Gastroesophageal sphincter (tissue), 4 donors: ENCODE results near the gene SRP9. TPM values are rescaled to one million over a fixed set of nuclear protein-coding genes. Genes with fewer than 3 reads are reported as not detected.
A peak's percentile ranks its signal among the peaks of the same experiment; 100 is the strongest.
"Not testable (repeated sequence)": the region's sequence is repeated elsewhere in the genome, so short reads cannot be mapped to it uniquely, and the experiment has no call there.

Experiments used
- ATAC-seq: fragments of 150-250 bp; one replicate; pipeline ENCODE4 v1.9.1; 2016; ENCODE audit warnings: mild to moderate bottlenecking, moderate library complexity
- H3K27ac ChIP-seq, 4 donors: fragments of 200-600 bp; sonication (generic) in 3 of 4; 1 replicate in 3 of 4; 2 replicates in 1 of 4; pipeline ENCODE4 v1.5.1; 2016 to 2019
- H3K27me3 ChIP-seq: fragments of 200-600 bp; sonication (generic); one replicate; pipeline ENCODE4 v1.5.1; 2019
- H3K36me3 ChIP-seq, 2 donors: fragments of 200-600 bp; sonication (generic); one replicate each; pipeline ENCODE4 v1.5.1; 2019; ENCODE audit warnings: control low read depth in 1 of 2
- H3K4me1 ChIP-seq, 3 donors: fragments of 200-600 bp; sonication (generic); 1 replicate in 2 of 3; 2 replicates in 1 of 3; pipeline ENCODE4 v1.5.1; 2016 to 2019; ENCODE audit warnings: control low read depth in 2 of 3
- H3K4me3 ChIP-seq, 2 donors: fragments of 200-600 bp; sonication (generic); one replicate each; pipeline ENCODE4 v1.5.1; 2019; ENCODE audit warnings: mild to moderate bottlenecking in 1 of 2, moderate library complexity in 1 of 2
- H3K9me3 ChIP-seq, 3 donors: fragments of 200-600 bp; sonication (generic); one replicate each; pipeline ENCODE4 v1.5.1; 2017 to 2019; ENCODE audit warnings: control low read depth in 2 of 3
- EP300 ChIP-seq: sonication (generic); formaldehyde crosslinking; IDR thresholded peaks from one replicate; pipeline ENCODE4 v1.6.1; 2017; ENCODE audit warnings: antibody characterized with exemption, mild to moderate bottlenecking
- POLR2A ChIP-seq, 2 donors: fragments of 450-650 bp; IDR thresholded peaks; one replicate each; pipeline ENCODE4 v1.6.1; 2017; ENCODE audit warnings: antibody characterized with exemption in 2 of 2, mild to moderate bottlenecking in 2 of 2, moderate library complexity in 1 of 2
- POLR2AphosphoS5 ChIP-seq: sonication (generic); formaldehyde crosslinking; IDR thresholded peaks from one replicate; pipeline ENCODE4 v1.6.1; 2017; ENCODE audit warnings: antibody characterized with exemption
- WGBS, 2 donors: methylation state at CpG; one replicate each; pipeline ENCODE4 v1.1.5; 2018; ENCODE audit warnings: low coverage in 1 of 2; 5-methylcytosine and 5-hydroxymethylcytosine counted together
- total RNA-seq, 4 donors: library from RNA; depleted of rRNA; stranded (reverse); fragments of >200 nt; gene quantifications; one replicate each; pipeline ENCODE4 v1.1.0, GENCODE V29; 2016
- TF ChIP-seq, protein P1 (sequence below), 4 experiments: fragments of 200-600 bp in 2 of 4; fragments of 450-650 bp in 2 of 4; sonication (generic) in 1 of 4; IDR thresholded peaks; one replicate each; pipeline ENCODE4 v1.5.1; 2017 to 2019; ENCODE audit warnings: antibody characterized with exemption in 4 of 4, mild to moderate bottlenecking in 2 of 4, moderate library complexity in 2 of 4

Gene SRP9
- total RNA-seq, 4 donors from 2014 or later = 146 to 260 (median 216) TPM

GRCh38 chr1:225811622-225812487 lies 34.2 kb downstream of the SRP9 start:
- whole genome bisulfite sequencing, 2 donors = 65% methylated on average over 4 to 6 of the region's 10 CpGs
- no peak for ATAC-seq
- Histone ChIP-seq H3K4me3 (peak overlapping the region; percentile 72 to 96), H3K36me3 (no peaks in the 10 kb centered on the region), H3K9me3 (no peaks in the 10 kb centered on the region), H3K4me1 (peaks cover 4 to 69% (median 49%) of the 10 kb centered on the region in 3 donors), H3K27ac (peak overlapping the region in 3 of 4 donors; percentile 89 to 91 (median 90)), H3K27me3 (no peaks in the 10 kb centered on the region)
- TF ChIP-seq, protein P1, sequence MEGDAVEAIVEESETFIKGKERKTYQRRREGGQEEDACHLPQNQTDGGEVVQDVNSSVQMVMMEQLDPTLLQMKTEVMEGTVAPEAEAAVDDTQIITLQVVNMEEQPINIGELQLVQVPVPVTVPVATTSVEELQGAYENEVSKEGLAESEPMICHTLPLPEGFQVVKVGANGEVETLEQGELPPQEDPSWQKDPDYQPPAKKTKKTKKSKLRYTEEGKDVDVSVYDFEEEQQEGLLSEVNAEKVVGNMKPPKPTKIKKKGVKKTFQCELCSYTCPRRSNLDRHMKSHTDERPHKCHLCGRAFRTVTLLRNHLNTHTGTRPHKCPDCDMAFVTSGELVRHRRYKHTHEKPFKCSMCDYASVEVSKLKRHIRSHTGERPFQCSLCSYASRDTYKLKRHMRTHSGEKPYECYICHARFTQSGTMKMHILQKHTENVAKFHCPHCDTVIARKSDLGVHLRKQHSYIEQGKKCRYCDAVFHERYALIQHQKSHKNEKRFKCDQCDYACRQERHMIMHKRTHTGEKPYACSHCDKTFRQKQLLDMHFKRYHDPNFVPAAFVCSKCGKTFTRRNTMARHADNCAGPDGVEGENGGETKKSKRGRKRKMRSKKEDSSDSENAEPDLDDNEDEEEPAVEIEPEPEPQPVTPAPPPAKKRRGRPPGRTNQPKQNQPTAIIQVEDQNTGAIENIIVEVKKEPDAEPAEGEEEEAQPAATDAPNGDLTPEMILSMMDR (IDR thresholded peaks at IDR 0.05) = peak in 3 of 4 experiments; percentile 13 to 47 (median 15)
- no peak for TF ChIP-seq POLR2A (IDR thresholded peaks at IDR 0.05)

DNA sequence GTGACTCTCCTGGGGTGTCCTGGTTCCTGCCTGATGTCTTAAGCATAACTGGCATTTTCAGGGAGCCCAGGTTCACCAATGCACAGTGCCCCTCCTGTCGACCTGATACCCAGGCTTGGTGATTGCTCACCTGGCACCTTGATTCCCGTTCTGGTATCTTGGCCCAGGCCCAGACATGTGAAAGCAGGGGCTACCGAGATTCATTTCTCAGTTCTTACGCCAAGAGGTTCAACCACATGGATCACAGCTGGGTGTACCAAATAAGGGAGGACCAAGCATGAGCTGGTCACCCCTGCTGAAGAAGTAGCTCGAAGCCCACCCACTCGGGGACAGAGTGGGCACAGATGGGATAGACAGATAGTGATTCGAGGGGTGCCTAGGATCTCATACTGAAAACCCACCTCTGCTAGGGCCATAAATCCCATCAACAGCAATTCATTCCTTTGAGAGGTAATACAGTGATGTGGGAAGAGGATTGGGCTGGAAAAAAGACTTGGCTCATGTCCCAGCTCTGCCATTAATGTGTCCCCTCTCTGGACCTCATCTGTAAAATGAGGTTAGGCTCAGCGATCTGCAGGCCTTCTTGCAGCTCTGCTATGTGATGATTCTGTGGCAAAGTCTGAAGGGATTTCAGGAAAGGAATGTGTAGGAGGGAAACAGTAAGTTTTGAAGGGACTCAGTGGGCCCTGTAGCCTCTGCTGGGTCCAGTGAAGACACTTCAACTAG lies 35.0 kb downstream of the SRP9 start:
- TF ChIP-seq POLR2A (IDR thresholded peaks at IDR 0.05) (no peak), EP300 (no peak), POLR2AphosphoS5 (no peak)
- TF ChIP-seq, protein P1 (IDR thresholded peaks at IDR 0.05) = no peak
- WGBS, 2 donors = 65 to 75% methylated on average over 5 to 7 of the region's 8 CpGs

DNA sequence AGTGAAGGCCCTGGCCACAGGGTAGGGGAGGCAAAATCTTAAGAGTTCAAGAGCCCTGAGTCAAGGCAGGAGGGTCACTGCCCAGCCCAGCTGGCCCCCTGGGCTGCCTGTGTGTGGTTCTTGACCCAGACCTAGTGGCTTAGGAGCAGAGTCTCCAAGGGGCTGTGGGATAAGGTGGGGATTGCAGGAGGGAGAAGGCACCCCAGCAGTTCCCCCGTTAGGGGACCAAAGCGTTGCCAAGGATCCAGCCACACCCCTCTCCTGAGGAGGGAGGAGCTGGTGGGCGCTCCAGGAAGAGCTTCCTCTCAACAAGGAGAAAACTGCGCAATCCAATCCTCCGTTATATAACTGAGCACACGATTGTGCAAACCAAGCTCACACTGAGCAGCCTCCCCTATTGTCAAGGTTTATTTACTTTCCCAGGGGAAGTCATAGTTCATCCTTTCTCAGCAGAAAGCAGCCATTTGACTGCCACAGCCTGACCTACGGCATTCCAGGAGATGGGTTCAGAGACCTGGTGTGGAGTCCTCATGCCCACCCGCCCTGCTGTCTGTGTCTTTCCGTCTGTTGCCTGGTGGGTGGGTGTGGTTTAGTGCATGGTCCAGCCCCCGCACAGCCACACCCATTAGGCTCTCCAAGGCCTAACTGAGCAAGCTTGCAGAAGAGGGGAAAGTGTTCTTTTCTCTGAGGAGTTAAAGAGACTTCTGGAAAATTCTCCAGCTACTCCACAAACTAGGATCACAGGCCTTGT lies 35.8 kb downstream of the SRP9 start:
- H3K4me1 ChIP-seq = peaks cover 13 to 84% (median 64%) of the 10 kb centered on the region in 3 donors

More for the DNA sequence above, 35.0 kb downstream of the SRP9 start:
- Histone ChIP-seq H3K9me3 (no peaks in the 10 kb centered on the region), H3K4me3 (no peak overlapping the region), H3K4me1 (peaks cover 9 to 77% (median 57%) of the 10 kb centered on the region in 3 donors), H3K36me3 (no peaks in the 10 kb centered on the region), H3K27me3 (no peaks in the 10 kb centered on the region), H3K27ac (peak overlapping the region; percentile 9 to 91 (median 90))
- no peak for ATAC-seq

DNA sequence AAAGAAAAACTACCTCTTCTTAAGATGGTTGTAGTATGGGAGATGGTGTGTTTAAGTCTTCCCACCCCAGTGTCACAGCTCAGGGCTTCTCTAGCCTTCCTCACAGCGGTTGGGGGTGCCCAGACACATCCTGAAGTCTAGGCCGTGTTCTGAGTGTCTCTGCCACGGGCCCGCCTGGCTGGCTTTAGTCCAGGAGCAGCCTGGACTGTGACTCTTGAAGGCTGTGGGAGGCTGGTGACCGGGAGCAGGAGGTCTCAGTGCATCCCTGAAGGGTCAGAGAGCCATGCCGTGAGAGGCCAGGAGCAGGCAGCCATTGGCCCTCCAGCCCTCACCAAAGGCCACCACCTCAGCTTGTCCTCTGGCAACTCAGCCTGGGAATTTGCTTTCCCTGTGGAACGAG lies 36.8 kb downstream of the SRP9 start:
- WGBS, 2 donors = 100% methylated on average over 1 of the region's 7 CpGs; no CpG with 5 or more reads in 1 of the 2 donors
- Histone ChIP-seq H3K27me3 (no peaks in the 10 kb centered on the region), H3K9me3 (no peaks in the 10 kb centered on the region), H3K4me3 (no peak overlapping the region), H3K4me1 (peaks cover 13 to 90% (median 65%) of the 10 kb centered on the region in 3 donors), H3K36me3 (no peaks in the 10 kb centered on the region), H3K27ac (peak overlapping the region; percentile 7 to 91 (median 90))
- ATAC-seq = no peak
- no peak for TF ChIP-seq POLR2AphosphoS5
- TF ChIP-seq, protein P1 (IDR thresholded peaks at IDR 0.05) = no peak
- TF ChIP-seq POLR2A (IDR thresholded peaks at IDR 0.05) = no peak
- no peak for TF ChIP-seq EP300

More for the DNA sequence above, 35.8 kb downstream of the SRP9 start:
- peak; percentile 68 for ATAC-seq
- Histone ChIP-seq H3K9me3 (no peaks in the 10 kb centered on the region), H3K27ac (peak overlapping the region; percentile 9 to 91 (median 90)), H3K4me3 (no peak overlapping the region), H3K27me3 (no peaks in the 10 kb centered on the region), H3K36me3 (no peaks in the 10 kb centered on the region)
- peak; percentile 31 for TF ChIP-seq POLR2AphosphoS5
- no peak for TF ChIP-seq EP300
- TF ChIP-seq, protein P1 (IDR thresholded peaks at IDR 0.05) = no peak
- TF ChIP-seq POLR2A (IDR thresholded peaks at IDR 0.05) = peak in 1 of 2 donors; percentile 6
- WGBS, 2 donors = 45% methylated on average over 2 of the region's 10 CpGs; no CpG with 5 or more reads in 1 of the 2 donors

GRCh38 chr1:225815090-225815489 lies 37.5 kb downstream of the SRP9 start:
- WGBS, 2 donors = 87% methylated on average over 6 of the region's 7 CpGs; no CpG with 5 or more reads in 1 of the 2 donors
- not testable (repeated sequence) for H3K4me3 ChIP-seq, H3K9me3 ChIP-seq, H3K27me3 ChIP-seq, H3K36me3 ChIP-seq, ATAC-seq
- H3K4me1 ChIP-seq = peaks cover 13 to 93% (median 63%) of the 10 kb centered on the region in 3 donors
- H3K27ac ChIP-seq = peak overlapping the region in 3 of 4 donors; percentile 89 to 91 (median 90)
